H9 (cell line): ENCODE measurements around the gene FAM83C. TPM values are rescaled to one million over a fixed set of nuclear protein-coding genes. Genes with fewer than 3 reads are reported as not detected.

ENCODE experiments used
- DNase-seq: peaks from one replicate; pipeline ENCODE4 v3.0.0-alpha.2; 2017
- H2AFZ ChIP-seq: one replicate; pipeline ENCODE4 v1.6.1; 2013; ENCODE audit warnings: mild to moderate bottlenecking, low read length, control low read depth, moderate library complexity
- H2AK5ac ChIP-seq: 2 replicates; pipeline ENCODE4 v1.6.1; 2013; ENCODE audit warnings: low read length, control low read depth, mixed read lengths; ENCODE audit not compliant: insufficient read length
- H2BK120ac ChIP-seq: one replicate; pipeline ENCODE4 v1.6.1; 2013; ENCODE audit warnings: low read depth, mild to moderate bottlenecking, low read length, control low read depth, inconsistent platforms; ENCODE audit not compliant: poor library complexity, severe bottlenecking
- H2BK12ac ChIP-seq: 2 replicates; pipeline ENCODE4 v1.6.1; 2013; ENCODE audit warnings: low read length, control low read depth, mixed read lengths, low read depth; ENCODE audit not compliant: insufficient read length
- H2BK15ac ChIP-seq: 2 replicates; pipeline ENCODE4 v1.6.1; 2013; ENCODE audit warnings: low read depth, low read length, control low read depth
- H2BK20ac ChIP-seq: one replicate; pipeline ENCODE4 v1.6.1; 2013; ENCODE audit warnings: low read depth, mild to moderate bottlenecking, low read length, control low read depth, inconsistent platforms; ENCODE audit not compliant: poor library complexity, severe bottlenecking
- H2BK5ac ChIP-seq: 2 replicates; pipeline ENCODE4 v1.6.1; 2013; ENCODE audit warnings: low read length, control low read depth, mixed read lengths; ENCODE audit not compliant: insufficient read length
- H3K14ac ChIP-seq: 2 replicates; pipeline ENCODE4 v1.6.1; 2013; ENCODE audit warnings: low read length, control low read depth; ENCODE audit not compliant: insufficient read depth
- H3K18ac ChIP-seq: 2 replicates; pipeline ENCODE4 v1.6.1; 2013; ENCODE audit warnings: low read depth, mild to moderate bottlenecking, mixed read lengths, low read length, control low read depth; ENCODE audit not compliant: insufficient read length
- H3K23ac ChIP-seq: 2 replicates; pipeline ENCODE4 v1.6.1; 2013; ENCODE audit warnings: low read length, control low read depth, mixed read lengths, low read depth; ENCODE audit not compliant: insufficient read length
- H3K23me2 ChIP-seq: 2 replicates; pipeline ENCODE4 v1.6.1; 2013; ENCODE audit warnings: low read depth, mild to moderate bottlenecking, mixed read lengths, low read length, control low read depth; ENCODE audit not compliant: insufficient read length, poor library complexity, severe bottlenecking
- H3K27ac ChIP-seq: 2 replicates; pipeline ENCODE4 v1.5.1; 2013; ENCODE audit warnings: low read length, control low read depth, mixed read lengths, low read depth; ENCODE audit not compliant: insufficient read length
- H3K27me3 ChIP-seq: 2 replicates; pipeline ENCODE4 v1.6.1; 2013; ENCODE audit warnings: low read length, control low read depth, inconsistent platforms; ENCODE audit not compliant: insufficient read depth
- H3K4ac ChIP-seq: 2 replicates; pipeline ENCODE4 v1.6.1; 2013; ENCODE audit warnings: low read depth, mild to moderate bottlenecking, control low read depth, inconsistent platforms, low read length, moderate library complexity
- H3K4me1 ChIP-seq: 2 replicates; pipeline ENCODE4 v1.6.1; 2013; ENCODE audit warnings: low read length, control low read depth, inconsistent platforms; ENCODE audit not compliant: insufficient read depth
- H3K4me2 ChIP-seq: 2 replicates; pipeline ENCODE4 v1.6.1; 2013; ENCODE audit warnings: low read length, control low read depth, mixed read lengths; ENCODE audit not compliant: insufficient read length, insufficient read depth
- H3K56ac ChIP-seq: 2 replicates; pipeline ENCODE4 v1.6.1; 2013; ENCODE audit warnings: low read depth, mild to moderate bottlenecking, mixed read lengths, low read length, control low read depth; ENCODE audit not compliant: insufficient read length
- H3K79me1 ChIP-seq: 2 replicates; pipeline ENCODE4 v1.6.1; 2013; ENCODE audit warnings: low read depth, mild to moderate bottlenecking, moderate library complexity, low read length, control low read depth, inconsistent platforms; ENCODE audit not compliant: insufficient read depth, poor library complexity, severe bottlenecking
- H3K79me2 ChIP-seq: 2 replicates; pipeline ENCODE4 v1.6.1; 2013; ENCODE audit warnings: low read length, control low read depth, inconsistent platforms; ENCODE audit not compliant: insufficient read depth
- H3K9ac ChIP-seq: 2 replicates; pipeline ENCODE4 v1.6.1; 2013; ENCODE audit warnings: low read length, control low read depth, mixed read lengths; ENCODE audit not compliant: insufficient read length; ENCODE audit errors: extremely low read depth
- H3K9me3 ChIP-seq: one replicate; pipeline ENCODE4 v1.6.1; 2013; ENCODE audit warnings: low read depth, low read length, inconsistent platforms; ENCODE audit not compliant: control insufficient read depth
- H3T11ph ChIP-seq: one replicate; pipeline ENCODE4 v1.6.1; 2013; ENCODE audit warnings: mild to moderate bottlenecking, low read length, control low read depth, inconsistent platforms
- H4K20me1 ChIP-seq: one replicate; pipeline ENCODE4 v1.6.1; 2013; ENCODE audit not compliant: control insufficient read depth, insufficient read length, insufficient read depth
- H4K5ac ChIP-seq: 2 replicates; pipeline ENCODE4 v1.6.1; 2013; ENCODE audit warnings: low read depth, mild to moderate bottlenecking, mixed read lengths, low read length, control low read depth; ENCODE audit not compliant: insufficient read length
- H4K8ac ChIP-seq: replicated peaks from 2 replicates; pipeline ENCODE4 v1.6.1; 2013; ENCODE audit warnings: low read length, control low read depth, mixed read lengths, low read depth; ENCODE audit not compliant: insufficient read length
- H4K91ac ChIP-seq: 2 replicates; pipeline ENCODE4 v1.6.1; 2013; ENCODE audit warnings: low read depth, mild to moderate bottlenecking, moderate library complexity, mixed read lengths, low read length, control low read depth; ENCODE audit not compliant: insufficient read length
- H3K27ac Mint-ChIP-seq, 3 experiments: 2 replicates in 2 of 3; 3 replicates in 1 of 3; pipeline ENCODE4 v1.8.0; 2020 to 2021; ENCODE audit warnings: mixed read lengths in 3 of 3, mild to moderate bottlenecking in 1 of 3, moderate library complexity in 1 of 3
- H3K27me3 Mint-ChIP-seq: 2 replicates; pipeline ENCODE4 v1.8.0; 2021; ENCODE audit warnings: low read depth, mild to moderate bottlenecking, moderate library complexity, mixed read lengths
- H3K36me3 Mint-ChIP-seq, 3 experiments: 2 replicates in 2 of 3; 3 replicates in 1 of 3; pipeline ENCODE4 v1.8.0; 2020 to 2021; ENCODE audit warnings: low read depth in 3 of 3, mixed read lengths in 3 of 3; ENCODE audit not compliant: insufficient read depth in 1 of 3
- H3K4me1 Mint-ChIP-seq, 2 experiments: 2 replicates each; pipeline ENCODE4 v1.8.0; 2020; ENCODE audit warnings: mixed read lengths in 2 of 2
- H3K4me3 Mint-ChIP-seq, 2 experiments: 2 replicates in 1 of 2; 3 replicates in 1 of 2; pipeline ENCODE4 v1.8.0; 2020 to 2021; ENCODE audit warnings: mild to moderate bottlenecking in 2 of 2, mixed read lengths in 2 of 2, moderate library complexity in 1 of 2
- H3K9me3 Mint-ChIP-seq, 2 experiments: 2 replicates in 1 of 2; 3 replicates in 1 of 2; pipeline ENCODE4 v1.8.0; 2020; ENCODE audit warnings: mild to moderate bottlenecking in 2 of 2, mixed read lengths in 2 of 2, moderate library complexity in 1 of 2
- CTCF ChIP-seq: fragments of 200-600 bp; sonication (generic); conservative IDR thresholded peaks from 3 replicates; pipeline ENCODE4 v1.8.0; 2021; ENCODE audit warnings: antibody characterized with exemption, mild to moderate bottlenecking
- WGBS: extraction: QIAGEN DNeasy Blood & Tissue Kit; methylation state at CpG from one replicate; pipeline ENCODE4 v1.1.7; 2013; ENCODE audit warnings: missing lambda C conversion rate, low lambda C conversion rate, mixed read lengths; ENCODE audit not compliant: insufficient read length; ENCODE audit errors: extremely low coverage; 5-methylcytosine and 5-hydroxymethylcytosine counted together
- total RNA-seq: library from RNA; stranded (reverse); gene quantifications from 2 replicates; pipeline ENCODE4 v1.2.1, GENCODE V29; 2021

FAM83C gene
- total RNA-seq, 1 experiment from 2014 or later = not detected

- H3K4me1 ChIP-seq = peaks cover 3% of the 10 kb centered on the region; the same call in 1 of the 2 replicates
- H3K23me2 ChIP-seq = peaks cover 10% of the 10 kb centered on the region
- no peak overlapping the region for H2BK12ac ChIP-seq
- H3K27me3 ChIP-seq = no peaks in the 10 kb centered on the region
- no peak overlapping the region for H3K56ac ChIP-seq
- no peaks in the 10 kb centered on the region; the same call in 1 of the 2 replicates for H3K27me3 Mint-ChIP-seq
- H2BK120ac ChIP-seq = no peak overlapping the region
- no peaks in the 10 kb centered on the region for H3K79me1 ChIP-seq
- peak overlapping the region in 1 of 2 experiments; percentile 51; a peak in 2 of 5 replicates for H3K4me3 Mint-ChIP-seq
- H3K27ac ChIP-seq = no peak overlapping the region
- H4K20me1 ChIP-seq = no peaks in the 10 kb centered on the region
- peaks cover 26 to 64% (median 61%) of the 10 kb centered on the region in 3 experiments for H3K36me3 Mint-ChIP-seq
- peaks cover 17 to 26% of the 10 kb centered on the region in 2 experiments for H3K4me1 Mint-ChIP-seq
- H2BK5ac ChIP-seq = no peak overlapping the region
- H3K27ac Mint-ChIP-seq = 0 out of 7 replicates have a peak overlapping the region, but pooled peaks of 1 of the 3 experiments have one; percentile 36
- no peak overlapping the region for H3K9ac ChIP-seq
- H3K18ac ChIP-seq = no peak overlapping the region
- peaks cover 11% of the 10 kb centered on the region for H3K79me2 ChIP-seq
- H3T11ph ChIP-seq = no peak overlapping the region
- no peak overlapping the region for H4K5ac ChIP-seq
- H2BK15ac ChIP-seq = no peak overlapping the region
- no peak overlapping the region for H2AK5ac ChIP-seq
- no peak overlapping the region for H3K23ac ChIP-seq
- H4K91ac ChIP-seq = no peak overlapping the region
- no peaks in the 10 kb centered on the region; a peak in 2 of 5 replicates for H3K9me3 Mint-ChIP-seq
- DNase-seq = no peak
- no peak overlapping the region for H2AFZ ChIP-seq
- WGBS = no CpG with 5 or more reads among the region's 7 CpGs
- H3K4me2 ChIP-seq = no peak overlapping the region
- no peak overlapping the region for H4K8ac ChIP-seq
- no peak overlapping the region for H3K14ac ChIP-seq
- H3K9me3 ChIP-seq = no peaks in the 10 kb centered on the region
- no peak overlapping the region for H2BK20ac ChIP-seq
- no peak overlapping the region for H3K4ac ChIP-seq
- no peak for TF ChIP-seq CTCF
Measured at GRCh38 chr20:35279533-35280174, 12.6 kb downstream of the FAM83C start.
